ENCODE data around the gene VIPR1. TPM values are rescaled to one million over a fixed set of nuclear protein-coding genes. Genes with fewer than 3 reads are reported as not detected.

The VIPR1 gene
- total RNA-seq, 1 donor from 2014 or later = 6.1 TPM

GRCh38 chr3:42500091-42500490 is 2.4 kb upstream of the VIPR1 start:
- DNase-seq (ENCODE audit: low spot score) = no peak
- H3K4me1 Mint-ChIP-seq (ENCODE audit: low read depth) = peaks cover 45% of the 10 kb centered on the region
- no peak for TF ChIP-seq CTCF (IDR thresholded peaks at IDR 0.05)
- H3K27ac Mint-ChIP-seq (ENCODE audit: unreplicated experiment) = no peak overlapping the region
- H3K36me3 Mint-ChIP-seq (ENCODE audit: low read depth) = no peaks in the 10 kb centered on the region
- H3K4me3 Mint-ChIP-seq (ENCODE audit: unreplicated experiment) = no peak overlapping the region
- peaks cover 26% of the 10 kb centered on the region for H3K27me3 Mint-ChIP-seq (ENCODE audit: low read depth)
- H3K9me3 Mint-ChIP-seq (ENCODE audit: low read depth) = no peaks in the 10 kb centered on the region

GRCh38 chr3:42500909-42501308 is 1.5 kb upstream of the VIPR1 start:
- Mint-ChIP-seq H3K27ac (ENCODE audit: unreplicated experiment) (no peak overlapping the region), H3K36me3 (ENCODE audit: low read depth) (no peaks in the 10 kb centered on the region), H3K27me3 (ENCODE audit: low read depth) (peaks cover 26% of the 10 kb centered on the region), H3K4me1 (ENCODE audit: low read depth) (peaks cover 39% of the 10 kb centered on the region), H3K4me3 (ENCODE audit: unreplicated experiment) (peak overlapping the region; percentile 71), H3K9me3 (ENCODE audit: low read depth) (no peaks in the 10 kb centered on the region)
- no peak for TF ChIP-seq CTCF (IDR thresholded peaks at IDR 0.05)
- peak; percentile 27 for DNase-seq (ENCODE audit: low spot score)

GRCh38 chr3:42501321-42501680 is 1.1 kb upstream of the VIPR1 start:
- H3K27ac Mint-ChIP-seq (ENCODE audit: unreplicated experiment) = no peak overlapping the region
- peaks cover 26% of the 10 kb centered on the region for H3K27me3 Mint-ChIP-seq (ENCODE audit: low read depth)
- DNase-seq (ENCODE audit: low spot score) = peak; percentile 72
- no peaks in the 10 kb centered on the region for H3K36me3 Mint-ChIP-seq (ENCODE audit: low read depth)
- no peak for TF ChIP-seq CTCF (IDR thresholded peaks at IDR 0.05)
- H3K9me3 Mint-ChIP-seq (ENCODE audit: low read depth) = no peaks in the 10 kb centered on the region
- peaks cover 35% of the 10 kb centered on the region for H3K4me1 Mint-ChIP-seq (ENCODE audit: low read depth)
- peak overlapping the region; percentile 71 for H3K4me3 Mint-ChIP-seq (ENCODE audit: unreplicated experiment)

GRCh38 chr3:42501681-42502428 is 588 bp upstream of the VIPR1 start:
- peak; percentile 92 for DNase-seq (ENCODE audit: low spot score)
- Mint-ChIP-seq H3K4me3 (ENCODE audit: unreplicated experiment) (peak overlapping the region; percentile 71), H3K4me1 (ENCODE audit: low read depth) (peaks cover 29% of the 10 kb centered on the region), H3K36me3 (ENCODE audit: low read depth) (no peaks in the 10 kb centered on the region), H3K27ac (ENCODE audit: unreplicated experiment) (no peak overlapping the region), H3K27me3 (ENCODE audit: low read depth) (peaks cover 26% of the 10 kb centered on the region), H3K9me3 (ENCODE audit: low read depth) (no peaks in the 10 kb centered on the region)
- TF ChIP-seq CTCF (IDR thresholded peaks at IDR 0.05) = peak; percentile 77

- no peak for TF ChIP-seq CTCF (IDR thresholded peaks at IDR 0.05)
These were observed 945 bp downstream of the VIPR1 start for GRCh38 chr3:42503251-42503924.

More at GRCh38 chr3:42503251-42503924, 945 bp downstream of the VIPR1 start:
- H3K4me3 Mint-ChIP-seq (ENCODE audit: unreplicated experiment) = peak overlapping the region; percentile 64
- no peaks in the 10 kb centered on the region for H3K9me3 Mint-ChIP-seq (ENCODE audit: low read depth)
- no peak for DNase-seq (ENCODE audit: low spot score)
- no peak overlapping the region for H3K27ac Mint-ChIP-seq (ENCODE audit: unreplicated experiment)
- H3K36me3 Mint-ChIP-seq (ENCODE audit: low read depth) = no peaks in the 10 kb centered on the region
- peaks cover 18% of the 10 kb centered on the region for H3K4me1 Mint-ChIP-seq (ENCODE audit: low read depth)
- H3K27me3 Mint-ChIP-seq (ENCODE audit: low read depth) = peaks cover 32% of the 10 kb centered on the region

Measured in chondrocyte (in vitro differentiated cells).